Glomerular visceral epithelial cell (primary cell): Measurements from ENCODE around the gene ZMIZ1.
"Not testable (repeated sequence)": the region's sequence is repeated elsewhere in the genome, so short reads cannot be mapped to it uniquely, and the experiment has no call there.

Experiments used
- DNase-seq: peaks from one replicate; pipeline ENCODE4 v3.0.0-alpha.2; 2016; ENCODE audit errors: extremely low spot score

The ZMIZ1 gene

GRCh38 chr10:79031723-79032122, 37.0 kb upstream of the ZMIZ1 start:
- DNase-seq, result no peak

GRCh38 chr10:79034271-79034876, 34.4 kb upstream of the ZMIZ1 start:
- DNase-seq, result no peak

GRCh38 chr10:79036416-79036815, 32.4 kb upstream of the ZMIZ1 start:
- not testable (repeated sequence) for DNase-seq

- DNase-seq, result no peak
Measured at GRCh38 chr10:79038104-79038840, 30.5 kb upstream of the ZMIZ1 start.

GRCh38 chr10:79038841-79039201, 29.9 kb upstream of the ZMIZ1 start:
- DNase-seq, result no peak

- no peak for DNase-seq
Measured at GRCh38 chr10:79042639-79043411, 25.9 kb upstream of the ZMIZ1 start.

- DNase-seq, result no peak
Measured at GRCh38 chr10:79044036-79044632, 24.6 kb upstream of the ZMIZ1 start.

- no peak for DNase-seq
Measured at GRCh38 chr10:79044846-79045245, 23.9 kb upstream of the ZMIZ1 start.

GRCh38 chr10:79045566-79046175, 23.1 kb upstream of the ZMIZ1 start:
- no peak for DNase-seq

GRCh38 chr10:79046326-79046725, 22.4 kb upstream of the ZMIZ1 start:
- no peak for DNase-seq

GRCh38 chr10:79046741-79047583, 21.8 kb upstream of the ZMIZ1 start:
- DNase-seq, result no peak

GRCh38 chr10:79047584-79047874, 21.2 kb upstream of the ZMIZ1 start:
- DNase-seq, result no peak

GRCh38 chr10:79047875-79048638, 20.7 kb upstream of the ZMIZ1 start:
- DNase-seq, result no peak

GRCh38 chr10:79048639-79049550, 19.9 kb upstream of the ZMIZ1 start:
- DNase-seq, result no peak

GRCh38 chr10:79049931-79050895, 18.6 kb upstream of the ZMIZ1 start:
- no peak for DNase-seq

GRCh38 chr10:79050896-79051555, 17.7 kb upstream of the ZMIZ1 start:
- no peak for DNase-seq

- DNase-seq, result no peak
Measured at GRCh38 chr10:79051766-79052165, 17.0 kb upstream of the ZMIZ1 start.
